Neural progenitor cell (in vitro differentiated cells): ENCODE results near the gene ALK. TPM values are rescaled to one million over a fixed set of nuclear protein-coding genes. Genes with fewer than 3 reads are reported as not detected.

Experiments
- DNase-seq: peaks from one replicate; pipeline ENCODE4 v3.0.0-alpha.2; 2016; ENCODE audit warnings: low spot score
- H2AFZ ChIP-seq: fragments of 200-600 bp; sonication (generic); replicated peaks from 2 replicates; pipeline ENCODE4 v1.6.1; 2016; ENCODE audit warnings: antibody characterized with exemption
- H3F3A ChIP-seq: fragments of 200-600 bp; sonication (generic); 2 replicates; pipeline ENCODE4 v1.6.1; 2016; ENCODE audit warnings: antibody characterized with exemption, low read depth
- H3K27ac ChIP-seq: fragments of 200-600 bp; sonication (generic); 2 replicates; pipeline ENCODE4 v1.5.1; 2016; ENCODE audit warnings: mild to moderate bottlenecking
- H3K27me3 ChIP-seq: fragments of 200-600 bp; sonication (generic); 2 replicates; pipeline ENCODE4 v1.6.1; 2016; ENCODE audit warnings: mild to moderate bottlenecking, moderate library complexity
- H3K36me3 ChIP-seq: fragments of 200-600 bp; sonication (generic); 2 replicates; pipeline ENCODE4 v1.5.1; 2016
- H3K4me1 ChIP-seq: fragments of 200-600 bp; sonication (generic); 2 replicates; pipeline ENCODE4 v1.6.1; 2016; ENCODE audit warnings: mixed run types
- H3K4me2 ChIP-seq: fragments of 200-600 bp; sonication (generic); 2 replicates; pipeline ENCODE4 v1.6.1; 2016
- H3K4me3 ChIP-seq: fragments of 200-600 bp; sonication (generic); 2 replicates; pipeline ENCODE4 v1.5.1; 2016
- H3K79me2 ChIP-seq: fragments of 200-600 bp; sonication (generic); 2 replicates; pipeline ENCODE4 v1.6.1; 2016; ENCODE audit warnings: low read depth
- H3K9ac ChIP-seq: fragments of 200-600 bp; sonication (generic); 2 replicates; pipeline ENCODE4 v1.6.1; 2016
- H3K9me3 ChIP-seq: fragments of 200-600 bp; sonication (generic); 2 replicates; pipeline ENCODE4 v1.5.1; 2016; ENCODE audit warnings: low read depth
- H4K20me1 ChIP-seq: fragments of 200-600 bp; sonication (generic); 2 replicates; pipeline ENCODE4 v1.6.1; 2016; ENCODE audit warnings: low read depth
- H3K27ac Mint-ChIP-seq: 3 replicates; pipeline ENCODE4 v1.8.0; 2021; ENCODE audit warnings: mixed read lengths
- H3K27me3 Mint-ChIP-seq: 2 replicates; pipeline ENCODE4 v1.8.0; 2022; ENCODE audit warnings: low read depth, mild to moderate bottlenecking, inconsistent platforms, moderate library complexity, mixed read lengths; ENCODE audit not compliant: insufficient read depth
- H3K36me3 Mint-ChIP-seq: 3 replicates; pipeline ENCODE4 v1.8.0; 2021; ENCODE audit warnings: mixed read lengths
- H3K4me1 Mint-ChIP-seq: 3 replicates; pipeline ENCODE4 v1.8.0; 2021; ENCODE audit warnings: mixed read lengths
- H3K4me3 Mint-ChIP-seq: 3 replicates; pipeline ENCODE4 v1.8.0; 2021; ENCODE audit warnings: mild to moderate bottlenecking, moderate library complexity, mixed read lengths
- H3K9me3 Mint-ChIP-seq: 3 replicates; pipeline ENCODE4 v1.8.0; 2020; ENCODE audit warnings: mixed read lengths
- EZH2 ChIP-seq: fragments of 200-600 bp; sonication (generic); IDR thresholded peaks from 2 replicates; pipeline ENCODE4 v1.6.1; 2017; ENCODE audit warnings: antibody characterized with exemption, mild to moderate bottlenecking, moderate library complexity
- EZH2phosphoT487 ChIP-seq: fragments of 200-600 bp; sonication (generic); IDR thresholded peaks from 2 replicates; pipeline ENCODE4 v1.6.1; 2017; ENCODE audit warnings: antibody characterized with exemption
- total RNA-seq: library from RNA; depleted of rRNA; stranded (reverse); fragments of >200 nt; gene quantifications from 2 replicates; pipeline ENCODE4 v1.2.3, GENCODE V29; 2015; ENCODE audit warnings: low replicate concordance
- TF ChIP-seq, protein P1 (sequence below): fragments of 200-600 bp; sonication (generic); IDR thresholded peaks from 2 replicates; pipeline ENCODE4 v1.5.1; 2017; ENCODE audit warnings: antibody characterized with exemption, mild to moderate bottlenecking

Gene ALK
- total RNA-seq, 1 donor from 2014 or later: not detected

DNA sequence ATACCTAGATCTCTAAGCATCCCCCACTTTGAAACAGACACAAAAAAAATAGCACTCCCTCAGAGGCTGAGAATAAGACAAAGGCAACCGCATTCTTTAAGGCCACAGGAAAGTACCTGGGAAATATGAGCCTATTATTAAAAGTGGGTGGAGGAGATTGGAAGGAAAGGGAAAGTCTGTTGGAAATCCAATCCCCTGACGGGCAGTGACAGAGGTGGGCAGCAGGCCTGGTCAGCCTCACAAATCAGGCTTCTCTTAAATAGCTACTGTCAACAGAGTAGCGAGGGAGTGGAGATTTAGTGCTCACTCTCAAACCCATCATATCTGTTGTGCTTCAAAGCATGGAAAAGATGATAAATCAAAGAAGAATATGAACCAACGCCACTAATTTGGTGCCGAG lies 324.4 kb downstream of the ALK start:
- Histone ChIP-seq H3K9ac (no peak overlapping the region), H3K27ac (no peak overlapping the region), H3K4me2 (no peak overlapping the region), H3K4me3 (no peak overlapping the region), H3K79me2 (no peaks in the 10 kb centered on the region), H3K27me3 (no peaks in the 10 kb centered on the region), H3F3A (no peaks in the 10 kb centered on the region), H2AFZ (no peak overlapping the region), H4K20me1 (no peaks in the 10 kb centered on the region), H3K9me3 (no peaks in the 10 kb centered on the region), H3K4me1 (no peaks in the 10 kb centered on the region), H3K36me3 (no peaks in the 10 kb centered on the region)
- TF ChIP-seq, protein P1, sequence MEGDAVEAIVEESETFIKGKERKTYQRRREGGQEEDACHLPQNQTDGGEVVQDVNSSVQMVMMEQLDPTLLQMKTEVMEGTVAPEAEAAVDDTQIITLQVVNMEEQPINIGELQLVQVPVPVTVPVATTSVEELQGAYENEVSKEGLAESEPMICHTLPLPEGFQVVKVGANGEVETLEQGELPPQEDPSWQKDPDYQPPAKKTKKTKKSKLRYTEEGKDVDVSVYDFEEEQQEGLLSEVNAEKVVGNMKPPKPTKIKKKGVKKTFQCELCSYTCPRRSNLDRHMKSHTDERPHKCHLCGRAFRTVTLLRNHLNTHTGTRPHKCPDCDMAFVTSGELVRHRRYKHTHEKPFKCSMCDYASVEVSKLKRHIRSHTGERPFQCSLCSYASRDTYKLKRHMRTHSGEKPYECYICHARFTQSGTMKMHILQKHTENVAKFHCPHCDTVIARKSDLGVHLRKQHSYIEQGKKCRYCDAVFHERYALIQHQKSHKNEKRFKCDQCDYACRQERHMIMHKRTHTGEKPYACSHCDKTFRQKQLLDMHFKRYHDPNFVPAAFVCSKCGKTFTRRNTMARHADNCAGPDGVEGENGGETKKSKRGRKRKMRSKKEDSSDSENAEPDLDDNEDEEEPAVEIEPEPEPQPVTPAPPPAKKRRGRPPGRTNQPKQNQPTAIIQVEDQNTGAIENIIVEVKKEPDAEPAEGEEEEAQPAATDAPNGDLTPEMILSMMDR: no peak
- no peak for TF ChIP-seq EZH2phosphoT487
- no peak for TF ChIP-seq EZH2
- no peak for DNase-seq
- H3K4me3 Mint-ChIP-seq: no peak overlapping the region
- H3K27ac Mint-ChIP-seq: no peak overlapping the region
- H3K27me3 Mint-ChIP-seq: peaks cover 5% of the 10 kb centered on the region
- peaks cover 6% of the 10 kb centered on the region for H3K9me3 Mint-ChIP-seq
- H3K36me3 Mint-ChIP-seq: peaks cover 3% of the 10 kb centered on the region
- H3K4me1 Mint-ChIP-seq: no peaks in the 10 kb centered on the region

DNA sequence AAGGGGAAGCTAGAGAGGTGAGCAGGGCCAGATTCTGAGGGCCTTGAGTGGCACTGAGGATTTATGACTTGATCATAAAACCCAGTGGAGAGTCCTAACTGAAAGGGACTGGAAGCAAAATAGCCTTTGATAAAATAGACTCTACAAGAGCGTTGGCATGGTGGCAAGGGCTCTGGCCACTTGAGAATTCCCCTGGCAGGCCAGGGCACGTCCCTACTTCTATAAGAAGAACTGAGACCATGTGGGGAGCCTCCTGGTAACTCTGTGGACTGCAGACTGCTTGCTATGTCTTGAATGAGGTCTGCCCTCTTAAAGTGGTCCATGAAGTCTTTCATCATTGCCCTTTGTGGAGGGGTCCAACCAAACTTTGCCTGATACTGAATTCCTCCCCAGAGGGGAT lies 324.8 kb downstream of the ALK start:
- no peak overlapping the region for H2AFZ ChIP-seq
- H3K27ac Mint-ChIP-seq: no peak overlapping the region
- H3K27me3 Mint-ChIP-seq: peaks cover 4% of the 10 kb centered on the region

DNA sequence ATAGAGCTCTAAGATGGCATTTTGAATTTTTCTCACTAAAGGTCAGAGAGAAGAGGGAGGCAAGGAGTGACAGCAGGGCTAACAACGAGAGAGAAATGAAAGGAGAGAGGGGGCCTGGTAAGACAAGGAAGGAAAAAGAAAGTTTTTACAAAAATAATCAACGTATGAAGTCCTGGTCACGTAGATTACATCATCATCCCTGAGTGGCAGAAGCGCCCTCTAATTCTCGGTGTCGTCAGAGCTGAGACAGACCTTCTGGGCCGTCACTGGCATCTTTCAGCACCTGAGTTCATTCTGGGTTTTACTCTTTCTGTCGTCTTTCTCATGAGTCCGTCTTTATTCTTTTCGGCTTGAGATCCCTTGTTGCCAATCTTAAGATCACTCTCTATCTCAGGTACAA lies 329.8 kb downstream of the ALK start:
- Mint-ChIP-seq H3K4me1 (no peaks in the 10 kb centered on the region), H3K4me3 (no peak overlapping the region), H3K27me3 (peaks cover 2% of the 10 kb centered on the region), H3K36me3 (no peaks in the 10 kb centered on the region), H3K9me3 (no peaks in the 10 kb centered on the region), H3K27ac (no peak overlapping the region)
- Histone ChIP-seq H3K9me3 (no peaks in the 10 kb centered on the region), H3K4me1 (no peaks in the 10 kb centered on the region), H2AFZ (no peak overlapping the region), H3K4me3 (no peak overlapping the region), H3K36me3 (no peaks in the 10 kb centered on the region), H3K4me2 (no peak overlapping the region), H3K27me3 (no peaks in the 10 kb centered on the region), H3K27ac (no peak overlapping the region), H4K20me1 (no peaks in the 10 kb centered on the region), H3F3A (no peaks in the 10 kb centered on the region), H3K9ac (no peak overlapping the region), H3K79me2 (no peaks in the 10 kb centered on the region)
- TF ChIP-seq EZH2phosphoT487 (no peak), EZH2 (no peak)
- TF ChIP-seq, protein P1: no peak
- DNase-seq: no peak

More for the DNA sequence above, 324.8 kb downstream of the ALK start:
- Histone ChIP-seq H3K9me3 (no peaks in the 10 kb centered on the region), H3F3A (no peaks in the 10 kb centered on the region), H3K4me3 (no peak overlapping the region), H3K79me2 (no peaks in the 10 kb centered on the region), H3K27me3 (no peaks in the 10 kb centered on the region), H3K36me3 (no peaks in the 10 kb centered on the region), H3K4me1 (no peaks in the 10 kb centered on the region), H3K4me2 (no peak overlapping the region), H4K20me1 (no peaks in the 10 kb centered on the region), H3K27ac (no peak overlapping the region), H3K9ac (no peak overlapping the region)
- peaks cover 3% of the 10 kb centered on the region for H3K36me3 Mint-ChIP-seq
- DNase-seq: no peak
- peaks cover 6% of the 10 kb centered on the region for H3K9me3 Mint-ChIP-seq
- H3K4me1 Mint-ChIP-seq: no peaks in the 10 kb centered on the region
- TF ChIP-seq EZH2 (no peak), EZH2phosphoT487 (no peak)
- TF ChIP-seq, protein P1: no peak
- H3K4me3 Mint-ChIP-seq: no peak overlapping the region
